ENCODE data around the gene MCHR1. TPM values are rescaled to one million over a fixed set of nuclear protein-coding genes. Genes with fewer than 3 reads are reported as not detected.
A peak's percentile ranks its signal among the peaks of the same experiment; 100 is the strongest.

The MCHR1 gene
- total and polyA plus RNA-seq, 2 of the 13 experiments (the other 11 are each of a cell fraction or from before 2014, with no cell fraction given) = 0.40 to 0.83 TPM

- H4K20me1 ChIP-seq (ENCODE audit: insufficient read depth, low read length) = no peaks in the 10 kb centered on the region
- H3K9ac ChIP-seq (ENCODE audit: insufficient read depth, low read depth, low read length) = no peak overlapping the region
- peak overlapping the region; percentile 52 for H3K4me2 ChIP-seq (ENCODE audit: low read depth, low read length)
- no peak for DNase-seq (ENCODE audit: low spot score)
- H2AFZ ChIP-seq (ENCODE audit: low read length) = no peak overlapping the region
- ChIA-PET CTCF (ENCODE audit: low intra/inter-chr PET ratio, low total read pairs) (no interaction called here), POLR2A (no interaction called here)
- in situ Hi-C loops (cut with HindIII; ENCODE audit: extremely low pct_ligation_motif_present, low pct_unique_long_range_greater_than_20kb) (no loop called here), intact Hi-C loops (cut with micrococcal nuclease; ENCODE audit: unreplicated experiment) (no loop called here)
- H3K27ac ChIP-seq (ENCODE audit: extremely low read length, insufficient read depth, low read length) = no peak overlapping the region
- WGBS (ENCODE audit: low lambda C conversion rate) = 2% methylated on average over 6 of the region's 6 CpGs
- H3K4me1 ChIP-seq (ENCODE audit: insufficient read depth, low read length) = peaks cover 59% of the 10 kb centered on the region
- peak; percentile 27 for ATAC-seq
- no peaks in the 10 kb centered on the region for H3K79me2 ChIP-seq (ENCODE audit: insufficient read depth, low read length)
- no TSS peak for BruUV-seq (replicated peaks)
- no peak for FAIRE-seq
- H3K4me3 ChIP-seq (replicated peaks in 1 of 3; ENCODE audit: insufficient read depth in 1 of 3, low read depth in 2 of 3, low read length in 3 of 3) = no peak overlapping the region
- 0 out of 2 replicates have a peak, but pooled peaks cover 6% of the 10 kb centered on the region for H3K9me3 ChIP-seq (ENCODE audit: low read length)
- no peaks in the 10 kb centered on the region for H3K36me3 ChIP-seq (replicated peaks in 1 of 2; ENCODE audit: control insufficient read depth in 1 of 2, insufficient read depth in 2 of 2, low read length in 2 of 2)
- TF ChIP-seq KLF11 (CRISPR knock-in tag; IDR thresholded peaks at IDR 0.05) (no peak), ZNF7 (CRISPR knock-in tag; IDR thresholded peaks at IDR 0.05) (peak; percentile 54; the same call in 1 of the 2 replicates), DBP (CRISPR knock-in tag; IDR thresholded peaks at IDR 0.05; ENCODE audit: not compliant biosample characterization) (no peak)
- peaks cover 0 to 10% of the 10 kb centered on the region in 2 experiments; a peak in 1 of 5 replicates for H3K27me3 ChIP-seq (ENCODE audit: control insufficient read depth in 1 of 2, insufficient read depth in 2 of 2, low read length in 2 of 2)
These were observed 30.6 kb downstream of the MCHR1 start for GRCh38 chr22:40709752-40710413.

GRCh38 chr22:40712311-40712710, 33.0 kb downstream of the MCHR1 start:
- in situ Hi-C loops (cut with HindIII; ENCODE audit: extremely low pct_ligation_motif_present, low pct_unique_long_range_greater_than_20kb) = no loop called here
- Histone ChIP-seq H3K9ac (ENCODE audit: insufficient read depth, low read depth, low read length) (peak overlapping the region; percentile 52; the same call in 1 of the 2 replicates), H2AFZ (ENCODE audit: low read length) (no peak overlapping the region), H3K4me1 (ENCODE audit: insufficient read depth, low read length) (peaks cover 68% of the 10 kb centered on the region), H3K4me2 (ENCODE audit: low read depth, low read length) (peak overlapping the region; percentile 79), H4K20me1 (ENCODE audit: insufficient read depth, low read length) (no peaks in the 10 kb centered on the region), H3K4me3 (replicated peaks in 1 of 3; ENCODE audit: insufficient read depth in 1 of 3, low read depth in 2 of 3, low read length in 3 of 3) (no peak overlapping the region), H3K27ac (ENCODE audit: extremely low read length, insufficient read depth, low read length) (no peak overlapping the region), H3K36me3 (replicated peaks in 1 of 2; ENCODE audit: control insufficient read depth in 1 of 2, insufficient read depth in 2 of 2, low read length in 2 of 2) (no peaks in the 10 kb centered on the region), H3K27me3 (ENCODE audit: control insufficient read depth in 1 of 2, insufficient read depth in 2 of 2, low read length in 2 of 2) (peaks cover 0 to 6% of the 10 kb centered on the region in 2 experiments; a peak in 2 of 5 replicates), H3K79me2 (ENCODE audit: insufficient read depth, low read length) (no peaks in the 10 kb centered on the region), H3K9me3 (ENCODE audit: low read length) (0 out of 2 replicates have a peak, but pooled peaks cover 2% of the 10 kb centered on the region)
- CTCF ChIA-PET (ENCODE audit: low intra/inter-chr PET ratio, low total read pairs) = no interaction called here
- no peak for TF ChIP-seq GFI1 (CRISPR knock-in tag; IDR thresholded peaks at IDR 0.05; ENCODE audit: borderline replicate concordance)
- TF ChIP-seq U2AF2 (IDR thresholded peaks at IDR 0.05; ENCODE audit: low read depth, low read length) = 0 out of 2 replicates have a peak, but pooled peaks have one; percentile 27
- FAIRE-seq = no peak
- intact Hi-C loops (cut with micrococcal nuclease; ENCODE audit: unreplicated experiment) = no loop called here
- POLR2A ChIA-PET = interaction anchor here (0.9 to 1.6 kb wide), 3 partner anchors 10 to 144 kb away, joined by 4 to 8 read pairs (median 5); partner anchors contain the start of genes ST13 and XPNPEP3
- no peak for DNase-seq (ENCODE audit: low spot score)
- no TSS peak for BruUV-seq (replicated peaks)
- 52% methylated on average over 11 of the region's 12 CpGs for WGBS (ENCODE audit: low lambda C conversion rate)
- ATAC-seq = no peak

Data from HepG2 (cell line).